Adipocyte (in vitro differentiated cells): ENCODE results near the gene ZNF106.

Experiments
- DNase-seq: peaks from one replicate; pipeline ENCODE4 v3.0.0-alpha.2; 2015; ENCODE audit warnings: low read depth
- H3K27me3 ChIP-seq: replicated peaks from 2 replicates; pipeline ENCODE4 v1.7.0; 2013; ENCODE audit warnings: mild to moderate bottlenecking, low read length, moderate library complexity; ENCODE audit not compliant: control insufficient read depth, insufficient read depth
- H3K36me3 ChIP-seq: 2 replicates; pipeline ENCODE4 v1.7.0; 2013; ENCODE audit warnings: low read length, mild to moderate bottlenecking, moderate library complexity; ENCODE audit not compliant: control insufficient read depth, insufficient read depth, severe bottlenecking
- H3K4me1 ChIP-seq: 2 replicates; pipeline ENCODE4 v1.7.0; 2013; ENCODE audit warnings: mild to moderate bottlenecking, low read length, moderate library complexity; ENCODE audit not compliant: control insufficient read depth, insufficient read depth
- H3K4me3 ChIP-seq: 2 replicates; pipeline ENCODE4 v1.7.0; 2013; ENCODE audit warnings: mild to moderate bottlenecking, low read length, moderate library complexity
- H3K9ac ChIP-seq: 2 replicates; pipeline ENCODE4 v1.7.0; 2013; ENCODE audit warnings: mild to moderate bottlenecking, low read length, moderate library complexity
- H3K9me3 ChIP-seq: 2 replicates; pipeline ENCODE4 v1.7.0; 2013; ENCODE audit warnings: mild to moderate bottlenecking, low read length, moderate library complexity; ENCODE audit not compliant: control insufficient read depth

Gene ZNF106

GRCh38 chr15:42378011-42378410, 112.9 kb downstream of the ZNF106 start:
- no peaks in the 10 kb centered on the region for H3K27me3 ChIP-seq
- H3K4me3 ChIP-seq = no peak overlapping the region
- H3K4me1 ChIP-seq = peaks cover 4% of the 10 kb centered on the region
- H3K9me3 ChIP-seq = no peaks in the 10 kb centered on the region
- no peak overlapping the region for H3K9ac ChIP-seq
- no peak for DNase-seq
- H3K36me3 ChIP-seq = no peaks in the 10 kb centered on the region

DNA sequence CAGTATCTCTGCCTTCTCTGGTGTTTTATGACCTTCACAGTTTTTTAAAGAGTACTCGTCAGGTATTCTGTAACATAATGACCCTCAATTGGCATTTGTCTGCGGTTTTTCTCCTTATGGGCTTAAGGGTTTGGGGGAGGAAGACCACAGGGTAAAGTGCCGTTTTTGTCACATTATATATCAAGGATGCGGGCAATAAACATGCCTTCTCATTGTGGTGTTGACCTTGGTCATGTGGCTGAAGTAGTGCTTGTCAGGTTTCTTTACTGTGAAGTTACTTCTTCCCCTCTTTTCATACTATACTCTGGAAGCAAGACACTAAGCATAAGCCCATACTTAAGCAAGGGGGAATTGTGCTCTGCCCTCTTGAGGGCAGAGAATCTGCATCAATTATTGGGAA, 115.0 kb downstream of the ZNF106 start:
- Histone ChIP-seq H3K36me3 (peaks cover 4% of the 10 kb centered on the region), H3K9me3 (no peaks in the 10 kb centered on the region), H3K4me3 (no peak overlapping the region), H3K9ac (no peak overlapping the region), H3K4me1 (peaks cover 4% of the 10 kb centered on the region), H3K27me3 (no peaks in the 10 kb centered on the region)
- DNase-seq = no peak

DNA sequence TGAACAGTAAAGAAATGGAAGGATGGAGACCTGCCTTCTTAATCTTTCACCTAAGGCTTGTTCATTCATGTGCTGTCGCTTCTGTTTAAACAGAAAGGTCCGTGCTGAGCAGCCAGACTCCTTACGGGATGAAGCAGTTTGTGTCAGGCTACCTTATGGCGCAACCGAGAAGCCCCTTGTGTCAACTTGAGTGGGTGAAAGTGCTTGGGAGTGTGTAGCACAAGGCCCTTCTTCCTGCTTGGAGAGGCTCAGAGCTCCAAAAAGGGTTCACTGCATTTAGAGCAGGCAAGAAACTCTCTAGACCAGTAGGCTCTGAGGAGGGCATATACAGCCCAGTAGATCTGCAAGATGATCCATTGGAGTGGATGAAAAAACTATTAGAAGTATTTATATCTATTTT, 115.7 kb downstream of the ZNF106 start:
- DNase-seq = no peak
- no peak overlapping the region for H3K4me3 ChIP-seq
- no peaks in the 10 kb centered on the region for H3K9me3 ChIP-seq
- H3K9ac ChIP-seq = no peak overlapping the region
- H3K4me1 ChIP-seq = peaks cover 7% of the 10 kb centered on the region
- H3K27me3 ChIP-seq = no peaks in the 10 kb centered on the region
- H3K36me3 ChIP-seq = peaks cover 4% of the 10 kb centered on the region

- no peaks in the 10 kb centered on the region for H3K27me3 ChIP-seq
Observed at GRCh38 chr15:42374810-42375209, 116.1 kb downstream of the ZNF106 start.

DNA sequence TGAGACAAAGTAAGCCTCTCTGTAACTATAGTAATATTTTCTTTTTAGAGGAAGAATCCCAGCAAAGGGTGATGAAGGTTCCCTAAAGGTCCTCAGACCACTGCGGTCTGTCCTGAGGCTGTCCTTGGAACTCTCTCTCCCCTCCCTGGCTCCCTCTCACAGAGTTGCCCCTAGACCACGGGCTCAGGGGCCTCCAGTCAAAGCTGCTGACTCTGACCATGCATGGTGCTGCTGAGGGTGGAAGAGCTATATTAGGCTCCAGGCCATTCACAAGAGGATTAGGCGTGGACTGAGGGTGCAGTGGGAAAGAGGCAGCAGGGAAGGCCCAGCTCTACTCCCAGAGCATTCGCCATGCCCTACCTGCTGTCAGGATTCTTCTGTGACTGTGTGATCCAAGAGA, 117.0 kb downstream of the ZNF106 start:
- Histone ChIP-seq H3K9me3 (no peaks in the 10 kb centered on the region), H3K4me1 (peaks cover 21% of the 10 kb centered on the region), H3K4me3 (no peak overlapping the region), H3K27me3 (no peaks in the 10 kb centered on the region), H3K36me3 (peaks cover 4% of the 10 kb centered on the region), H3K9ac (no peak overlapping the region)
- no peak for DNase-seq

More at GRCh38 chr15:42374810-42375209, 116.1 kb downstream of the ZNF106 start:
- peaks cover 4% of the 10 kb centered on the region for H3K36me3 ChIP-seq
- no peak overlapping the region for H3K4me3 ChIP-seq
- no peaks in the 10 kb centered on the region for H3K9me3 ChIP-seq
- H3K9ac ChIP-seq = no peak overlapping the region
- peaks cover 12% of the 10 kb centered on the region for H3K4me1 ChIP-seq
- no peak for DNase-seq

GRCh38 chr15:42373274-42373673, 117.7 kb downstream of the ZNF106 start:
- Histone ChIP-seq H3K9me3 (no peaks in the 10 kb centered on the region), H3K9ac (no peak overlapping the region), H3K4me1 (peaks cover 24% of the 10 kb centered on the region), H3K4me3 (no peak overlapping the region), H3K36me3 (peaks cover 4% of the 10 kb centered on the region), H3K27me3 (no peaks in the 10 kb centered on the region)
- DNase-seq = no peak

DNA sequence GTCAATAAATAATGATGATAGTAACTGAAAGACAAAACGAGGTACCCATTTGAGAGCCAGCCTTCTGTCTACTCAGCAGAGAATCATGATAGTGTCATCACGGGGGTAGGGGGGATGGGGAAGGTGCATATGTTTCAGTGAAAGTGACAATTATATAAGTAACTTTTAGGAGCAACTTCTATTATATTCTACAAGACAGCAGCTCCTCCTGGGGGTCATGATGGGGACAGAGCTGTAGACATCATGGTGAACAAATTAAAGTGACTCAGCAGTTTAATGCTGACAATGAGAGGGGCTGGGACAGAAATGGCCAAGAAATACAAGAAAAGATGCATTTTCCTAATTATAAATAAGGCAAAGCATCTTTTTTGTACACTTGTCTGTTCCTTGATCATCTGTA, 119.8 kb downstream of the ZNF106 start:
- H3K27me3 ChIP-seq = no peaks in the 10 kb centered on the region
- H3K4me1 ChIP-seq = peaks cover 45% of the 10 kb centered on the region
- DNase-seq = peak; percentile 24
- H3K4me3 ChIP-seq = no peak overlapping the region
- no peaks in the 10 kb centered on the region for H3K9me3 ChIP-seq
- no peak overlapping the region for H3K9ac ChIP-seq
- H3K36me3 ChIP-seq = peaks cover 4% of the 10 kb centered on the region

DNA sequence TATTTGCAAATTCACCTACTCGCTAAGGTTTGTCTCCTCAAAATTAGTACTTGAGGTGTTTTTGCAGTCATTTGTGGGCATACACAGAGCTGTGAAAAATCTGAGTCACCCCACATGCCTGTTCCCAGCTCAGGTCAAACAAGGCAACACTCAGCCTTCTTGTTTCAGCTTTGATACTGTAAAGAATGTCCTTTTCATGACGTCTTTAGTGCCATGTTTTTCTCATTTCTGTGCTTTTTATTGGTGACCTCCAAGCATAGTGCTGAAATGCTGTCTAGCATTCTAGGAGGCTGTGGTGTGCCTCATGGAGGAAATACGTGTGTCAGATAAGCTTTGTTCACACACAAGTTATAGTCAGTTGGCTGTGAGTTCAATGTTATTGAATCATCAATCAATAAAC, 122.8 kb downstream of the ZNF106 start:
- no peaks in the 10 kb centered on the region for H3K9me3 ChIP-seq
- no peak overlapping the region for H3K9ac ChIP-seq
- no peak overlapping the region for H3K4me3 ChIP-seq
- peaks cover 4% of the 10 kb centered on the region for H3K36me3 ChIP-seq
- peaks cover 42% of the 10 kb centered on the region for H3K4me1 ChIP-seq
- H3K27me3 ChIP-seq = no peaks in the 10 kb centered on the region
- no peak for DNase-seq

- Histone ChIP-seq H3K9me3 (no peaks in the 10 kb centered on the region), H3K4me3 (no peak overlapping the region), H3K36me3 (peaks cover 2% of the 10 kb centered on the region), H3K9ac (no peak overlapping the region), H3K4me1 (peaks cover 42% of the 10 kb centered on the region), H3K27me3 (no peaks in the 10 kb centered on the region)
- DNase-seq = no peak
Observed at GRCh38 chr15:42367041-42367440, 123.9 kb downstream of the ZNF106 start.

DNA sequence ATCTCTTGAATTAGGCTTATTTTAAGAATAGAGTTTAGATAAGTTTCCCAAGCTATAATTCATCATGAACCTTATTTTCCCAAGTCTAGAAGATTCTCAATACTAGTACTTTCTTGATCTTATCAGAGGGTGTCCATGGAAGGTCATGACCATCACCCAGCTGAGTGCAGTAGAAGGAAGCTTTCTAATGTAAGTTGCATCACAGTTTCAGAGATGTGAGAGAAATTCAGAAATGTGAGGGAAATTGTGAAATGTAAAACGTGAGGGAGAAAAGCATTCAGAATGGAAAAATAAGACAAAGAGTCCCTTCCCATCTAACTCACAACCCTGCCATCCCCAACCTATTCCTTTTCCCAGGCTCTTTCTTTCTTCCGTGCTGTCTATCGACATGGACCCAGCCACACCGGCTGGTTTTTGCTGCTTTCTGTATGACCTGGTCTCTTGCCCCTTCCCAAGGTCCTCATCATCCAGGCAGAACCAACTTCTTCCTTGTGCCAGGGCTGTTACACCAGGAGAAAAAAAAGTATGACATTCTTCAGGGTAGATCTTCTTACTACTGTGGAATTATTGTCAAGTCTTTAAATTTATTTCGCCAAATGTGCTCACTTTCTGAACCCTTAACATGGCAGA, 124.9 kb downstream of the ZNF106 start:
- Histone ChIP-seq H3K9ac (no peak overlapping the region), H3K36me3 (no peaks in the 10 kb centered on the region), H3K27me3 (no peaks in the 10 kb centered on the region), H3K9me3 (no peaks in the 10 kb centered on the region), H3K4me1 (peaks cover 42% of the 10 kb centered on the region), H3K4me3 (no peak overlapping the region)
- no peak for DNase-seq

- Histone ChIP-seq H3K27me3 (no peaks in the 10 kb centered on the region), H3K36me3 (peaks cover 4% of the 10 kb centered on the region), H3K9ac (no peak overlapping the region), H3K4me3 (no peak overlapping the region), H3K4me1 (peaks cover 31% of the 10 kb centered on the region), H3K9me3 (no peaks in the 10 kb centered on the region)
- DNase-seq = peak; percentile 18
Observed at GRCh38 chr15:42364529-42364928, 126.4 kb downstream of the ZNF106 start.

DNA sequence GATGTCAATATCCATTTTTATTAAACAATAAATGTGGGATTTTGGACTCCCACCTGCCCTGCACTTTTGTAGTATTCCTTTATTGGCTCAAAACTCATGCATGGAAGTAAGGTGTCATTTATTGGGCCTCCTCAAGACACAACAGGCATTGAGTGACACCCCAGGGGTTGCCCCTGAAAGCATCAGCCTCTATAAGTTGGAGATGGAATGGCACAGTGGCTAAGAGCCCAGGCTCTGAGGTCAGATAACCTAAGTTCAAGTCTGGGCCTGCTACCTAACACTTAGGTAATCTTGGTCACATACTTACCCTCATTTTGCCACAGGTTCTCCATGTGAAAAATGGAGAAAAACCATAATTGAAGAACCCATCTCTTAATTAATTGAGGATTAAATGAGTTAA, 127.0 kb downstream of the ZNF106 start:
- H3K36me3 ChIP-seq = peaks cover 4% of the 10 kb centered on the region
- H3K9me3 ChIP-seq = no peaks in the 10 kb centered on the region
- peaks cover 25% of the 10 kb centered on the region for H3K4me1 ChIP-seq
- H3K27me3 ChIP-seq = no peaks in the 10 kb centered on the region
- no peak overlapping the region for H3K4me3 ChIP-seq
- no peak overlapping the region for H3K9ac ChIP-seq
- no peak for DNase-seq
